GM18858 (cell line): ENCODE data around the gene IP6K3.

ENCODE experiments used
- ATAC-seq: cut with Tn5 transposase; IDR thresholded peaks from one replicate; pipeline ENCODE4 v1.9.1; 2021; ENCODE audit not compliant: unreplicated experiment

The IP6K3 gene

GRCh38 chr6:33746651-33747100, at the start of gene IP6K3:
IP6K3 (minus strand) TSS chr6:33746905; CDS start chr6:33735476, 11,429 bp downstream.
- no peak for ATAC-seq

GRCh38 chr6:33794910-33795623, 48.4 kb upstream of the IP6K3 start:
- no peak for ATAC-seq

GRCh38 chr6:33792981-33793380, 46.3 kb upstream of the IP6K3 start:
- ATAC-seq, result no peak

GRCh38 chr6:33791620-33792019, 44.9 kb upstream of the IP6K3 start:
- no peak for ATAC-seq

- no peak for ATAC-seq
These were observed 44.2 kb upstream of the IP6K3 start for GRCh38 chr6:33790910-33791309.

- no peak for ATAC-seq
These were observed 43.7 kb upstream of the IP6K3 start for GRCh38 chr6:33790379-33790778.

GRCh38 chr6:33789550-33789895, 42.8 kb upstream of the IP6K3 start:
- ATAC-seq, result no peak

- peak; percentile 72 for ATAC-seq
These were observed 42.2 kb upstream of the IP6K3 start, which contains the start of gene LEMD2 for GRCh38 chr6:33788694-33789549. LEMD2 (minus strand) TSS chr6:33789130; CDS start chr6:33789116, 14 bp downstream.

GRCh38 chr6:33787954-33788693, 41.4 kb upstream of the IP6K3 start:
- ATAC-seq, result peak; percentile 19

GRCh38 chr6:33787346-33787953, 40.7 kb upstream of the IP6K3 start:
- no peak for ATAC-seq

- no peak for ATAC-seq
These were observed 40.0 kb upstream of the IP6K3 start for GRCh38 chr6:33786736-33787135.

GRCh38 chr6:33785778-33786177, 39.1 kb upstream of the IP6K3 start:
- ATAC-seq, result no peak

- ATAC-seq, result no peak
These were observed 38.1 kb upstream of the IP6K3 start for GRCh38 chr6:33784787-33785186.

GRCh38 chr6:33783781-33784520, 37.2 kb upstream of the IP6K3 start:
- ATAC-seq, result no peak

- ATAC-seq, result no peak
These were observed 35.9 kb upstream of the IP6K3 start for GRCh38 chr6:33782561-33782960.

GRCh38 chr6:33781131-33781975, 34.6 kb upstream of the IP6K3 start:
- no peak for ATAC-seq

- no peak for ATAC-seq
These were observed 33.2 kb upstream of the IP6K3 start for GRCh38 chr6:33779895-33780294.

- ATAC-seq, result no peak
These were observed 32.6 kb upstream of the IP6K3 start for GRCh38 chr6:33779290-33779689.

- ATAC-seq, result no peak
These were observed 31.9 kb upstream of the IP6K3 start for GRCh38 chr6:33778444-33779121.
